H1 (cell line): Measurements from ENCODE around the gene FGF19. TPM values are rescaled to one million over a fixed set of nuclear protein-coding genes. Genes with fewer than 3 reads are reported as not detected.
A peak's percentile ranks its signal among the peaks of the same experiment; 100 is the strongest.

Experiments
- CTCF ChIA-PET: fragments of 300-600 bp; sonication (Branson Sonifier 250); formaldehyde crosslinking; loops from one replicate; lab custom pipeline; 2021; ENCODE audit not compliant: partially characterized antibody; lab: Charles Lee
- POLR2A ChIA-PET: fragments of 300-600 bp; sonication (Branson Sonifier 250); formaldehyde crosslinking; loops from one replicate; lab custom pipeline; 2021; ENCODE audit warnings: inconsistent platforms; ENCODE audit not compliant: partially characterized antibody; lab: Charles Lee
- DNase-seq, 2 experiments: peaks; one replicate each; pipeline versions ENCODE4 v3.0.0 to v3.0.0-alpha.2; 2010 to 2022; ENCODE audit warnings: low spot score in 2 of 2, low read depth in 1 of 2, mixed read lengths in 1 of 2
- FAIRE-seq: peaks from 2 replicates; lab custom pipeline; 2011; peaks lifted over from hg19 to GRCh38; lab: Jason Lieb, UNC
- H2AFZ ChIP-seq: 2 replicates; pipeline ENCODE4 v1.8.1; 2012; ENCODE audit warnings: low read length, inconsistent platforms
- H2AK5ac ChIP-seq: 2 replicates; pipeline ENCODE4 v1.6.1; 2013; ENCODE audit warnings: low read depth, low read length
- H2BK120ac ChIP-seq: replicated peaks from 2 replicates; pipeline ENCODE3; 2013; ENCODE audit warnings: low read depth, low read length, inconsistent platforms
- H2BK12ac ChIP-seq: 2 replicates; pipeline ENCODE4 v1.6.1; 2013; ENCODE audit warnings: low read depth, low read length
- H2BK15ac ChIP-seq: 2 replicates; pipeline ENCODE4 v1.6.1; 2013; ENCODE audit warnings: low read length
- H2BK20ac ChIP-seq: 2 replicates; pipeline ENCODE4 v1.6.1; 2013; ENCODE audit warnings: low read length
- H2BK5ac ChIP-seq: 2 replicates; pipeline ENCODE4 v1.6.1; 2013; ENCODE audit warnings: low read depth, low read length
- H3K14ac ChIP-seq: 2 replicates; pipeline ENCODE4 v1.6.1; 2013; ENCODE audit warnings: inconsistent platforms; ENCODE audit not compliant: insufficient read length
- H3K18ac ChIP-seq: 2 replicates; pipeline ENCODE4 v1.6.1; 2013; ENCODE audit warnings: low read length; ENCODE audit errors: extremely low read depth
- H3K23ac ChIP-seq: 2 replicates; pipeline ENCODE4 v1.6.1; 2013; ENCODE audit warnings: inconsistent platforms; ENCODE audit not compliant: insufficient read length
- H3K23me2 ChIP-seq: 2 replicates; pipeline ENCODE4 v1.6.1; 2013; ENCODE audit warnings: low read depth, low read length
- H3K27ac ChIP-seq: 2 replicates; pipeline ENCODE4 v1.6.1; 2011; ENCODE audit warnings: low read depth, low read length, inconsistent platforms
- H3K27me3 ChIP-seq, 4 experiments: replicated peaks in 1 of 4; 1 replicate in 1 of 4; 2 replicates in 3 of 4; pipeline versions ENCODE4 v1.6.1 to v1.8.1; 2011 to 2013; ENCODE audit warnings: low read length in 3 of 4, mild to moderate bottlenecking in 3 of 4, inconsistent platforms in 2 of 4, mixed read lengths in 2 of 4, moderate library complexity in 1 of 4; ENCODE audit not compliant: control insufficient read depth in 3 of 4, insufficient read depth in 3 of 4; ENCODE audit errors: extremely low read depth in 1 of 4
- H3K36me3 ChIP-seq, 4 experiments: 2 replicates each; pipeline versions ENCODE4 v1.6.1 to v1.8.1; 2011 to 2013; ENCODE audit warnings: mild to moderate bottlenecking in 4 of 4, low read length in 3 of 4, moderate library complexity in 2 of 4, control low read depth in 1 of 4, inconsistent platforms in 1 of 4; ENCODE audit not compliant: insufficient read depth in 4 of 4, control insufficient read depth in 2 of 4
- H3K4ac ChIP-seq: replicated peaks from 2 replicates; pipeline ENCODE3; 2013; ENCODE audit warnings: low read length, low read depth, mixed read lengths, inconsistent platforms; ENCODE audit not compliant: insufficient read length
- H3K4me1 ChIP-seq, 4 experiments: replicated peaks in 1 of 4; 1 replicate in 1 of 4; 2 replicates in 3 of 4; pipeline versions ENCODE4 v1.6.1 to v1.8.1; 2011 to 2013; ENCODE audit warnings: low read length in 3 of 4, inconsistent platforms in 2 of 4, mixed read lengths in 1 of 4; ENCODE audit not compliant: insufficient read depth in 4 of 4, control insufficient read depth in 3 of 4
- H3K4me2 ChIP-seq, 2 experiments: 2 replicates each; pipeline versions ENCODE4 v1.6.1 to v1.8.1; 2011 to 2013; ENCODE audit warnings: low read depth in 2 of 2, low read length in 2 of 2, control low read depth in 1 of 2, inconsistent platforms in 1 of 2, mild to moderate bottlenecking in 1 of 2; ENCODE audit not compliant: insufficient read depth in 1 of 2
- H3K4me3 ChIP-seq, 4 experiments: fragments of 200-600, 300-600 bp in 1 of 4; sonication (generic), shearing (Covaris generic), sonication (Bioruptor Twin) in 1 of 4; 2 replicates each; pipeline versions ENCODE4 v1.5.1 to v1.8.1; 2011 to 2016; ENCODE audit warnings: low read length in 4 of 4, low read depth in 3 of 4, control low read depth in 2 of 4, inconsistent platforms in 2 of 4, mild to moderate bottlenecking in 2 of 4, mixed read lengths in 1 of 4, moderate library complexity in 1 of 4; ENCODE audit not compliant: insufficient read depth in 2 of 4; ENCODE audit errors: extremely low read depth in 1 of 4
- H3K56ac ChIP-seq: replicated peaks from 2 replicates; pipeline ENCODE3; 2013; ENCODE audit warnings: low read depth, mild to moderate bottlenecking, mixed read lengths, low read length, inconsistent platforms; ENCODE audit not compliant: insufficient read length
- H3K79me1 ChIP-seq: 2 replicates; pipeline ENCODE4 v1.6.1; 2013; ENCODE audit warnings: low read depth, low read length, control low read depth
- H3K79me2 ChIP-seq, 2 experiments: 2 replicates each; pipeline versions ENCODE4 v1.6.1 to v1.8.1; 2012 to 2013; ENCODE audit warnings: low read length in 2 of 2, mild to moderate bottlenecking in 2 of 2, inconsistent platforms in 1 of 2; ENCODE audit not compliant: insufficient read depth in 2 of 2, control insufficient read depth in 1 of 2
- H3K9ac ChIP-seq, 4 experiments: replicated peaks in 1 of 4; 1 replicate in 1 of 4; 2 replicates in 3 of 4; pipeline versions ENCODE4 v1.6.1 to v1.8.1; 2011 to 2013; ENCODE audit warnings: low read depth in 3 of 4, low read length in 3 of 4, control low read depth in 2 of 4, mild to moderate bottlenecking in 2 of 4, moderate library complexity in 2 of 4, inconsistent platforms in 1 of 4; ENCODE audit errors: extremely low read depth in 1 of 4
- H3K9me3 ChIP-seq, 2 experiments: 2 replicates each; pipeline versions ENCODE4 v1.6.1 to v1.8.1; 2012 to 2013; ENCODE audit warnings: mild to moderate bottlenecking in 2 of 2, moderate library complexity in 2 of 2, control low read depth in 1 of 2, inconsistent platforms in 1 of 2, low read depth in 1 of 2, low read length in 1 of 2, mixed read lengths in 1 of 2; ENCODE audit not compliant: insufficient read depth in 2 of 2
- H4K20me1 ChIP-seq, 2 experiments: replicated peaks in 1 of 2; 2 replicates each; pipeline versions ENCODE3 to v1.8.1; 2011 to 2013; ENCODE audit warnings: inconsistent platforms in 2 of 2, low read length in 2 of 2, mild to moderate bottlenecking in 1 of 2; ENCODE audit not compliant: insufficient read depth in 2 of 2, control insufficient read depth in 1 of 2
- H4K5ac ChIP-seq: 2 replicates; pipeline ENCODE4 v1.6.1; 2013; ENCODE audit warnings: low read length, low read depth, mixed read lengths, inconsistent platforms; ENCODE audit not compliant: insufficient read length
- H4K8ac ChIP-seq: 2 replicates; pipeline ENCODE4 v1.8.0; 2013; ENCODE audit warnings: mild to moderate bottlenecking, moderate library complexity, low read length, inconsistent platforms; ENCODE audit not compliant: insufficient read depth; ENCODE audit errors: extremely low read depth
- H4K91ac ChIP-seq: replicated peaks from 2 replicates; pipeline ENCODE3; 2013; ENCODE audit warnings: low read length, mixed read lengths, inconsistent platforms; ENCODE audit not compliant: insufficient read length
- ASH2L ChIP-seq: fragments of 200-600, 300-600 bp; sonication (generic); IDR thresholded peaks from one replicate; pipeline ENCODE4 v1.7.1; 2017; ENCODE audit warnings: low read length
- CBX5 ChIP-seq: fragments of 300-800, 300-1000 bp; sonication (generic); IDR thresholded peaks from 2 replicates; pipeline ENCODE4 v1.7.1; 2016; ENCODE audit warnings: antibody characterized with exemption, low read length, low read depth
- CHD1 ChIP-seq: IDR thresholded peaks from 2 replicates; pipeline ENCODE4 v1.6.1; 2012; ENCODE audit warnings: low read depth, low read length, improper control_type of control experiment
- CREB1 ChIP-seq: IDR thresholded peaks from 2 replicates; pipeline ENCODE4 v1.6.1; 2012; ENCODE audit warnings: inconsistent platforms
- HDAC6 ChIP-seq: IDR thresholded peaks from one replicate; pipeline ENCODE4 v1.7.1; 2012; ENCODE audit warnings: low read depth, mild to moderate bottlenecking, inconsistent platforms, low read length, moderate library complexity
- KDM1A ChIP-seq: fragments of 200-600, 300-600 bp; sonication (generic); IDR thresholded peaks from 2 replicates; pipeline ENCODE4 v1.7.1; 2016; ENCODE audit warnings: mild to moderate bottlenecking, low read length, borderline replicate concordance
- SIN3A ChIP-seq, 2 experiments: IDR thresholded peaks in 1 of 2; conservative IDR thresholded peaks in 1 of 2; 2 replicates each; pipeline ENCODE4 v1.6.1; 2011 to 2012; ENCODE audit warnings: low read length in 2 of 2, improper control_type of control experiment in 1 of 2, low read depth in 1 of 2, mild to moderate bottlenecking in 1 of 2
- SUZ12 ChIP-seq: fragments of 200-600 bp; sonication (generic); IDR thresholded peaks from 2 replicates; pipeline ENCODE4 v1.6.1; 2012; ENCODE audit warnings: mild to moderate bottlenecking, inconsistent platforms, low read length, moderate library complexity, mixed read lengths
- TAF7 ChIP-seq: optimal IDR thresholded peaks from 2 replicates; pipeline ENCODE3; 2011; ENCODE audit warnings: low read depth, mild to moderate bottlenecking, inconsistent platforms, low read length, moderate library complexity, borderline replicate concordance
- TEAD4 ChIP-seq: IDR thresholded peaks from 2 replicates; pipeline ENCODE4 v1.6.1; 2012; ENCODE audit warnings: low read depth, low read length, inconsistent platforms, mixed read lengths
- YY1 ChIP-seq: IDR thresholded peaks from 2 replicates; pipeline ENCODE4 v1.6.1; 2011; ENCODE audit warnings: low read depth, mild to moderate bottlenecking, low read length
- WGBS, 2 experiments: shearing (Covaris generic) in 1 of 2; methylation state at CpG; one replicate each; pipeline versions ENCODE4 v1.1.6 to v1.1.7; 2013 to 2015; ENCODE audit warnings: low lambda C conversion rate in 2 of 2, mixed read lengths in 2 of 2, inconsistent platforms in 1 of 2, low coverage in 1 of 2, missing lambda C conversion rate in 1 of 2; ENCODE audit not compliant: insufficient replicate concordance in 2 of 2, insufficient coverage in 1 of 2, insufficient read length in 1 of 2; ENCODE audit errors: extremely low coverage in 1 of 2, missing lambda C conversion rate in 1 of 2; 5-methylcytosine and 5-hydroxymethylcytosine counted together
- polyA plus RNA-seq, 7 experiments: library from polyadenylated mRNA; depleted of rRNA in 3 of 7; stranded (reverse) in 5 of 7; unstranded in 2 of 7; fragments of >200 nt in 5 of 7; fragments of 200-250 nt in 2 of 7; gene quantifications; 1 replicate in 5 of 7; 2 replicates in 1 of 7; 4 replicates in 1 of 7; pipeline versions ENCODE4 v1.2.1 to v1.2.3, GENCODE V29; 2011 to 2013; ENCODE audit warnings: missing spikeins in 2 of 7, mixed read lengths in 2 of 7
- total RNA-seq: library from RNA; stranded (reverse); fragmentation: NEBNext Ultra II Directional; extraction: Animal tissue kit (Norgen Biotek cat#: 25700); gene quantifications from 2 replicates; pipeline ENCODE4 v1.2.1, GENCODE V29; 2021
- TF ChIP-seq, protein P1 (sequence below), 3 experiments: IDR thresholded peaks; 1 replicate in 2 of 3; 2 replicates in 1 of 3; pipeline versions ENCODE4 v1.5.1 to v1.6.1; 2011; ENCODE audit warnings: low read length in 3 of 3, mild to moderate bottlenecking in 3 of 3, inconsistent platforms in 2 of 3, low read depth in 1 of 3, moderate library complexity in 1 of 3; ENCODE audit not compliant: insufficient read depth in 1 of 3; ENCODE audit errors: control extremely low read depth in 1 of 3

Gene FGF19
- total and polyA plus RNA-seq, 2 of the 8 experiments (the other 6 are each of a cell fraction or from before 2014, with no cell fraction given), result 9.6 to 14.8 TPM

DNA sequence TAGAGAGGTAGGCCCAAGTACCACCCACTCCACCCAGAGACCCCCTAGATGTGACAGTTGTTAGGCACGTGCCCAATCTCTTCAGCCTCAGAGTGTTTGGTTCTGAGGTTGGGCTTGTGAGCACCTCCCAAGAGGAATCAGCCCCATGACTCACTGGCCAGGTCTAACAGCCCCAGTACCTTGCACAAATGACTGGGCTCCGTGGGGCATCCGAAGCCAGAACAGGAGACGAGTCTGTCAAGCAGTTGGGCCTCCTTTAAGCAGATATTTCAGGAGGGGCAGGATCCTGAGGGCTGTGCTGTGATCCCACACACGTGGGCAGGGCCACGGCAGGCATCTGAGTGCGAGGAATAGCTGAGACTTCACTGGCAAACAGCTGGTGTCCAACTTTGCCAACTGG, 29.1 kb upstream of the FGF19 start:
- Histone ChIP-seq H4K8ac (no peak overlapping the region; the same call in 1 of the 2 replicates), H2BK5ac (no peak overlapping the region), H3K4me2 (no peak overlapping the region), H3K56ac (no peak overlapping the region), H3K18ac (no peak overlapping the region), H3K79me2 (no peaks in the 10 kb centered on the region), H3K27me3 (no peaks in the 10 kb centered on the region; a peak in 2 of 7 replicates), H3K9me3 (peaks cover 6 to 9% of the 10 kb centered on the region in 2 experiments; a peak in 2 of 4 replicates), H2AK5ac (no peak overlapping the region), H4K5ac (no peak overlapping the region), H3K9ac (no peak overlapping the region), H4K91ac (no peak overlapping the region), H2BK12ac (no peak overlapping the region), H2AFZ (no peak overlapping the region), H3K23me2 (no peaks in the 10 kb centered on the region), H3K23ac (no peak overlapping the region), H3K79me1 (no peaks in the 10 kb centered on the region), H3K27ac (no peak overlapping the region), H3K4ac (no peak overlapping the region), H2BK20ac (no peak overlapping the region), H3K4me1 (peaks cover 0 to 3% (median 1%) of the 10 kb centered on the region in 4 experiments; a peak in 1 of 7 replicates), H4K20me1 (peaks cover 0 to 2% of the 10 kb centered on the region in 2 experiments), H2BK15ac (peak overlapping the region; percentile 29; the same call in 1 of the 2 replicates), H3K36me3 (no peaks in the 10 kb centered on the region), H3K4me3 (no peak overlapping the region), H2BK120ac (no peak overlapping the region), H3K14ac (no peak overlapping the region)
- DNase-seq, result no peak
- FAIRE-seq, result no peak
- ChIA-PET POLR2A (no interaction called here), CTCF (interaction anchor here (0.7 kb wide), 1 partner anchor 463 kb away, joined by 3 read pairs; no protein-coding TSS in a partner anchor)
- WGBS, 2 experiments, result 94% methylated on average over 7 of the region's 7 CpGs; no CpG with 5 or more reads in 1 of the 2 experiments
- TF ChIP-seq YY1 (no peak), CREB1 (no peak), HDAC6 (no peak), SIN3A (conservative IDR thresholded peaks at IDR 0.05 in 1 of 2, IDR thresholded peaks at IDR 0.05 in 1 of 2; ENCODE audit: low read depth in 1 of 2, low read length in 2 of 2) (no peak), ASH2L (no peak), TAF7 (no peak), KDM1A (no peak), CHD1 (no peak), TEAD4 (no peak), SUZ12 (no peak), CBX5 (no peak)
- TF ChIP-seq, protein P1, sequence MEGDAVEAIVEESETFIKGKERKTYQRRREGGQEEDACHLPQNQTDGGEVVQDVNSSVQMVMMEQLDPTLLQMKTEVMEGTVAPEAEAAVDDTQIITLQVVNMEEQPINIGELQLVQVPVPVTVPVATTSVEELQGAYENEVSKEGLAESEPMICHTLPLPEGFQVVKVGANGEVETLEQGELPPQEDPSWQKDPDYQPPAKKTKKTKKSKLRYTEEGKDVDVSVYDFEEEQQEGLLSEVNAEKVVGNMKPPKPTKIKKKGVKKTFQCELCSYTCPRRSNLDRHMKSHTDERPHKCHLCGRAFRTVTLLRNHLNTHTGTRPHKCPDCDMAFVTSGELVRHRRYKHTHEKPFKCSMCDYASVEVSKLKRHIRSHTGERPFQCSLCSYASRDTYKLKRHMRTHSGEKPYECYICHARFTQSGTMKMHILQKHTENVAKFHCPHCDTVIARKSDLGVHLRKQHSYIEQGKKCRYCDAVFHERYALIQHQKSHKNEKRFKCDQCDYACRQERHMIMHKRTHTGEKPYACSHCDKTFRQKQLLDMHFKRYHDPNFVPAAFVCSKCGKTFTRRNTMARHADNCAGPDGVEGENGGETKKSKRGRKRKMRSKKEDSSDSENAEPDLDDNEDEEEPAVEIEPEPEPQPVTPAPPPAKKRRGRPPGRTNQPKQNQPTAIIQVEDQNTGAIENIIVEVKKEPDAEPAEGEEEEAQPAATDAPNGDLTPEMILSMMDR (IDR thresholded peaks at IDR 0.05; ENCODE audit: control extremely low read depth in 1 of 3, insufficient read depth in 1 of 3, low read depth in 1 of 3, low read length in 3 of 3), result no peak
